ENCODE measurements around the gene COX6B1.

DNA sequence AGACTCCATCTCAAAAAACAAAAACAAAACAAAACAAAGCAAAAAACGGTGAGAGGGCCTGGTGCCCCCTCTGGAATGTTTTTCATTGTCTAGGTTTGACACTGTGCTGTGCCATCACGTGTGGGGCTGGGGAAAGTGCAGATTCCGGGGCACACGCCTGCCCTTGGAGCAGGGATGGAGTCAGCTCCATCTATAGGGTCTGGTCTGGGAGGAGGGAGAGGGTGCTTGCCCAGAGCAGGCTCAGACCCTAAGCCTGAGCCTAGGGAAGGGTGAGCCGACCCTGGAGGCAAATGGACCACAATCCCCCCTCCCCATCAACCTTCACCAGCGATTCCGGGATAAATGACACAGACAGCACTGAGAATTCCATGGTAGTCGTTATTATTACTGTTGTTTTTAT lies 45.3 kb downstream of the COX6B1 start:
- TF ChIP-seq, protein P1, sequence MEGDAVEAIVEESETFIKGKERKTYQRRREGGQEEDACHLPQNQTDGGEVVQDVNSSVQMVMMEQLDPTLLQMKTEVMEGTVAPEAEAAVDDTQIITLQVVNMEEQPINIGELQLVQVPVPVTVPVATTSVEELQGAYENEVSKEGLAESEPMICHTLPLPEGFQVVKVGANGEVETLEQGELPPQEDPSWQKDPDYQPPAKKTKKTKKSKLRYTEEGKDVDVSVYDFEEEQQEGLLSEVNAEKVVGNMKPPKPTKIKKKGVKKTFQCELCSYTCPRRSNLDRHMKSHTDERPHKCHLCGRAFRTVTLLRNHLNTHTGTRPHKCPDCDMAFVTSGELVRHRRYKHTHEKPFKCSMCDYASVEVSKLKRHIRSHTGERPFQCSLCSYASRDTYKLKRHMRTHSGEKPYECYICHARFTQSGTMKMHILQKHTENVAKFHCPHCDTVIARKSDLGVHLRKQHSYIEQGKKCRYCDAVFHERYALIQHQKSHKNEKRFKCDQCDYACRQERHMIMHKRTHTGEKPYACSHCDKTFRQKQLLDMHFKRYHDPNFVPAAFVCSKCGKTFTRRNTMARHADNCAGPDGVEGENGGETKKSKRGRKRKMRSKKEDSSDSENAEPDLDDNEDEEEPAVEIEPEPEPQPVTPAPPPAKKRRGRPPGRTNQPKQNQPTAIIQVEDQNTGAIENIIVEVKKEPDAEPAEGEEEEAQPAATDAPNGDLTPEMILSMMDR (IDR thresholded peaks at IDR 0.05 in 8 of 11, conservative IDR thresholded peaks at IDR 0.05 in 3 of 11) = no peak
- TF ChIP-seq POLR2AphosphoS5 (IDR thresholded peaks at IDR 0.05) = no peak
- no peak for TF ChIP-seq POLR2A (IDR thresholded peaks at IDR 0.05)

Measured in spleen (tissue), 7 donors.